Heart right ventricle (tissue), 16 donors: ENCODE measurements around the gene IRX2. TPM values are rescaled to one million over a fixed set of nuclear protein-coding genes. Genes with fewer than 3 reads are reported as not detected.

Experiments used
- ATAC-seq, 8 donors: fragments of 200-7000 bp; cut with Tn5 transposase; one replicate each; pipeline ENCODE4 v1.9.1; 2020; ENCODE audit warnings: mild to moderate bottlenecking in 8 of 8, moderate library complexity in 8 of 8, moderate number of reproducible peaks in 1 of 8
- DNase-seq, 2 donors: peaks; one replicate each; pipeline ENCODE4 v3.0.0-alpha.2; 2020
- H3K27ac ChIP-seq, 10 donors: fragments of 200-600 bp; sonication (generic) in 2 of 10; one replicate each; pipeline versions ENCODE4 v1.5.0 to v1.8.0; 2020 to 2022; ENCODE audit warnings: mild to moderate bottlenecking in 3 of 10
- H3K27me3 ChIP-seq, 7 donors: fragments of 200-600 bp; one replicate each; pipeline ENCODE4 v1.8.0; 2021 to 2022; ENCODE audit warnings: mild to moderate bottlenecking in 2 of 7
- H3K36me3 ChIP-seq, 9 donors: fragments of 200-600 bp; sonication (generic) in 1 of 9; one replicate each; pipeline versions ENCODE4 v1.5.0 to v1.8.0; 2020 to 2022; ENCODE audit warnings: mild to moderate bottlenecking in 2 of 9
- H3K4me1 ChIP-seq, 9 donors: fragments of 200-600 bp; sonication (generic) in 1 of 9; one replicate each; pipeline versions ENCODE4 v1.5.0 to v1.8.0; 2020 to 2022; ENCODE audit warnings: mild to moderate bottlenecking in 4 of 9
- H3K4me3 ChIP-seq, 10 donors: fragments of 200-600 bp; sonication (generic) in 2 of 10; one replicate each; pipeline versions ENCODE4 v1.5.0 to v1.8.0; 2020 to 2022; ENCODE audit warnings: mild to moderate bottlenecking in 7 of 10, moderate library complexity in 2 of 10
- H3K9me3 ChIP-seq, 11 donors: fragments of 200-600 bp in 10 of 11; sonication (generic) in 2 of 11; one replicate each; pipeline versions ENCODE4 v1.5.0 to v1.8.0; 2013 to 2022; ENCODE audit warnings: mild to moderate bottlenecking in 2 of 11, control low read depth in 1 of 11, moderate library complexity in 1 of 11
- CTCF ChIP-seq, 9 donors: fragments of 200-600 bp; sonication (generic) in 2 of 9; IDR thresholded peaks; one replicate each; pipeline versions ENCODE4 v1.5.0 to v1.8.0; 2021 to 2022; ENCODE audit warnings: antibody characterized with exemption in 9 of 9, mild to moderate bottlenecking in 5 of 9, moderate library complexity in 1 of 9
- WGBS, 2 donors: extraction: QIAGEN DNeasy Blood & Tissue Kit; methylation state at CpG; one replicate each; pipeline ENCODE4 v1.1.7; 2013; ENCODE audit warnings: inconsistent platforms in 1 of 2; 5-methylcytosine and 5-hydroxymethylcytosine counted together
- intact Hi-C, 10 donors: fragments of 100-400 bp; cut with DNase I; formaldehyde crosslinking; loops; one replicate each; pipeline versions ENCODE4 v1.11.1 to v1.14.2; 2022
- polyA plus RNA-seq, 2 donors: library from polyadenylated mRNA; stranded (reverse); fragments of 200-250 nt; gene quantifications; one replicate each; pipeline ENCODE4 v1.2.3, GENCODE V29; 2013
- total RNA-seq, 10 donors: library from RNA; stranded (reverse); fragmentation: NEBNext Ultra II Directional in 3 of 10; extraction: Animal tissue kit (Norgen Biotek cat#: 25700) in 3 of 10; gene quantifications; one replicate each; pipeline versions ENCODE4 v1.2.1 to v1.2.4, GENCODE V29; 2021 to 2023
- donor health status: Arrhythmogenic right ventricular cardiomyopathy.
- donor health status: ischemic (EF 13 %, LVEDD 7.1; RV severe dilation, severe dysfunction).
- donor health status: healthy with polysubstance abuse.
- donor health status: DM: no; HTN: yes; CAD: no.
- donor health status: DM: no; HTN: no; CAD: no.
- donor health status: ischemic (EF 25% LVEDD 6.9; RV normal size, moderate dysfunction).
- donor health status: ischemic (EF 25% LVEDD 5.7; RV mildly dilated, moderate dysfunction).
- donor health status: healthy.
- donor health status: DM: yes; HTN: yes; CAD: no.
- donor health status: Ischemic cardiomyopathy.
- donor health status: ischemic (EF 35%, LVEDD 5.7; RV mildly dilated, moderate dysfunction).
- donor health status: nonischemic (EF 11% LVEDD 7.7; RV severe dilation, severe dysfunction).
- donor health status: DM: yes; HTN: yes; CAD: no.
- donor health status: PGD.
- donor health status: ischemic (EF 29% LVEDD 5.4; RV normal size, mild dysfunction).
- donor health status: nonischemic (EF 23%, LVEDD 6.1; RV moderate dilation, normal function).

Gene IRX2
- total and polyA plus RNA-seq, 12 donors = 0.09 to 6.4 (median 1.3) TPM

GRCh38 chr5:2755681-2756171 lies 4.2 kb upstream of the IRX2 start:
- H3K27me3 ChIP-seq = peaks cover 42 to 97% (median 95%) of the 10 kb centered on the region in 7 donors
- DNase-seq (no peak), ATAC-seq (no peak)
- H3K27ac ChIP-seq = peak overlapping the region in 3 of 10 donors; percentile 26 to 47 (median 36)
- H3K4me1 ChIP-seq = peaks cover under 1 to 46% (median 21%) of the 10 kb centered on the region in 9 donors
- H3K36me3 ChIP-seq = no peaks in the 10 kb centered on the region
- WGBS, 2 donors = 4 to 5% methylated on average over 30 of the region's 30 CpGs
- TF ChIP-seq CTCF (IDR thresholded peaks at IDR 0.05) = no peak
- H3K9me3 ChIP-seq = no peaks in the 10 kb centered on the region
- peak overlapping the region; percentile 18 to 52 (median 45) for H3K4me3 ChIP-seq
- intact Hi-C loops = no loop called here

- Histone ChIP-seq H3K9me3 (no peaks in the 10 kb centered on the region), H3K4me1 (peaks cover 2 to 50% (median 22%) of the 10 kb centered on the region in 9 donors), H3K36me3 (no peaks in the 10 kb centered on the region), H3K4me3 (peak overlapping the region in 6 of 10 donors; percentile 0 to 52 (median 37)), H3K27me3 (peaks cover 42 to 98% (median 95%) of the 10 kb centered on the region in 7 donors), H3K27ac (no peak overlapping the region)
- intact Hi-C loops = no loop called here
- DNase-seq (no peak), ATAC-seq (no peak)
- TF ChIP-seq CTCF (IDR thresholded peaks at IDR 0.05) = peak in 6 of 9 donors; percentile 14 to 44 (median 28)
- 9 to 14% methylated on average over 63 of the region's 63 CpGs for WGBS, 2 donors
These were observed 3.7 kb upstream of the IRX2 start for GRCh38 chr5:2755076-2755680.

- Histone ChIP-seq H3K4me1 (peaks cover 2 to 54% (median 27%) of the 10 kb centered on the region in 9 donors), H3K36me3 (no peaks in the 10 kb centered on the region), H3K27ac (no peak overlapping the region), H3K27me3 (peaks cover 47 to 98% (median 95%) of the 10 kb centered on the region in 7 donors), H3K4me3 (peak overlapping the region in 6 of 10 donors; percentile 0 to 52 (median 37)), H3K9me3 (no peaks in the 10 kb centered on the region)
- no peak for TF ChIP-seq CTCF (IDR thresholded peaks at IDR 0.05)
- ATAC-seq (no peak), DNase-seq (no peak)
- 13 to 19% methylated on average over 27 of the region's 27 CpGs for WGBS, 2 donors
- intact Hi-C loops = no loop called here
These were observed 3.2 kb upstream of the IRX2 start for GRCh38 chr5:2754581-2755075.

- Histone ChIP-seq H3K36me3 (no peaks in the 10 kb centered on the region), H3K4me1 (peaks cover 2 to 54% (median 28%) of the 10 kb centered on the region in 9 donors)
These were observed 2.3 kb upstream of the IRX2 start for GRCh38 chr5:2753452-2754420.

More at GRCh38 chr5:2753452-2754420, 2.3 kb upstream of the IRX2 start:
- H3K9me3 ChIP-seq = no peaks in the 10 kb centered on the region
- peaks cover 56 to 98% (median 95%) of the 10 kb centered on the region in 7 donors for H3K27me3 ChIP-seq
- no peak for TF ChIP-seq CTCF (IDR thresholded peaks at IDR 0.05)
- H3K4me3 ChIP-seq = no peak overlapping the region
- ATAC-seq (no peak), DNase-seq (no peak)
- intact Hi-C loops = no loop called here
- no peak overlapping the region for H3K27ac ChIP-seq
- WGBS, 2 donors = 24 to 30% methylated on average over 29 of the region's 29 CpGs
